CD4-positive, alpha-beta T cell (primary cell): Measurements from ENCODE around the gene SOCS3. TPM values are rescaled to one million over a fixed set of nuclear protein-coding genes. Genes with fewer than 3 reads are reported as not detected.

Source experiments
- ATAC-seq: fragments of 200-7000 bp; cut with Tn5 transposase; one replicate; pipeline ENCODE4 v1.10.0; 2022; ENCODE audit warnings: mild to moderate bottlenecking; ENCODE audit not compliant: poor library complexity
- CTCF ChIA-PET: fragments of 350-600 bp; sonication (Branson Sonifier 250); formaldehyde crosslinking; loops from one replicate; lab custom pipeline; 2021; ENCODE audit warnings: antibody characterized with exemption, inconsistent platforms; lab: Charles Lee
- POLR2A ChIA-PET: fragments of 350-600 bp; sonication (Branson Sonifier 250); formaldehyde crosslinking; loops from one replicate; lab custom pipeline; 2021; ENCODE audit warnings: antibody characterized with exemption, inconsistent platforms; lab: Charles Lee
- DNase-seq, 14 experiments: peaks; one replicate each; pipeline ENCODE4 v3.0.0-alpha.2; 2013 to 2020; ENCODE audit warnings: mixed read lengths in 2 of 14
- H3K27ac ChIP-seq, 2 donors: one replicate each; pipeline versions ENCODE4 v1.5.1 to v1.7.0; 2013; ENCODE audit warnings: low read length in 2 of 2, low read depth in 1 of 2, mild to moderate bottlenecking in 1 of 2
- H3K27me3 ChIP-seq, 2 experiments: 1 replicate in 1 of 2; 2 replicates in 1 of 2; pipeline versions ENCODE4 v1.6.1 to v1.7.0; 2013; ENCODE audit warnings: low read length in 2 of 2, control low read depth in 1 of 2, mild to moderate bottlenecking in 1 of 2, moderate library complexity in 1 of 2; ENCODE audit not compliant: insufficient read depth in 2 of 2, control insufficient read depth in 1 of 2
- H3K36me3 ChIP-seq: one replicate; pipeline ENCODE4 v1.6.1; 2013; ENCODE audit warnings: low read length, control low read depth; ENCODE audit not compliant: insufficient read depth
- H3K4me1 ChIP-seq: one replicate; pipeline ENCODE4 v1.6.1; 2013; ENCODE audit warnings: low read length, control low read depth; ENCODE audit not compliant: insufficient read depth
- H3K4me3 ChIP-seq: one replicate; pipeline ENCODE4 v1.5.1; 2013; ENCODE audit warnings: mild to moderate bottlenecking, low read length, moderate library complexity
- H3K9me3 ChIP-seq, 2 experiments: 1 replicate in 1 of 2; 2 replicates in 1 of 2; pipeline versions ENCODE4 v1.6.1 to v1.7.0; 2013; ENCODE audit warnings: low read length in 2 of 2, mild to moderate bottlenecking in 2 of 2, control low read depth in 1 of 2, moderate library complexity in 1 of 2; ENCODE audit not compliant: control insufficient read depth in 1 of 2, insufficient read depth in 1 of 2
- H3K27ac Mint-ChIP-seq: one replicate; pipeline ENCODE4 v1.8.0; 2020; ENCODE audit warnings: mixed read lengths
- H3K27me3 Mint-ChIP-seq: one replicate; pipeline ENCODE4 v1.8.0; 2021; ENCODE audit warnings: mixed read lengths
- H3K36me3 Mint-ChIP-seq: one replicate; pipeline ENCODE4 v1.8.0; 2021; ENCODE audit warnings: low read depth, mixed read lengths
- H3K4me1 Mint-ChIP-seq: one replicate; pipeline ENCODE4 v1.8.0; 2021; ENCODE audit warnings: low read depth, mixed read lengths
- H3K4me3 Mint-ChIP-seq: one replicate; pipeline ENCODE4 v1.8.0; 2020; ENCODE audit warnings: mild to moderate bottlenecking, mixed read lengths
- H3K9me3 Mint-ChIP-seq: one replicate; pipeline ENCODE4 v1.8.0; 2020; ENCODE audit warnings: mixed read lengths
- intact Hi-C, 2 experiments: fragments of 100-400 bp; cut with DNase I in 1 of 2; cut with micrococcal nuclease in 1 of 2; formaldehyde crosslinking; loops; one replicate each; pipeline versions ENCODE4 v1.15.1 to v1.9.0; 2023 to 2025; cut with DNase I, micrococcal nuclease
- total RNA-seq, 174 experiments: library from RNA in 2 of 174; stranded (reverse) in 2 of 174; gene quantifications; one replicate each; pipeline ENCODE4 v1.2.3 and lab custom pipeline; 2021 to 2026
- TF ChIP-seq, protein P1 (sequence below): fragments of 200-600 bp; IDR thresholded peaks from one replicate; pipeline ENCODE4 v1.8.0; 2022; ENCODE audit warnings: antibody characterized with exemption, mild to moderate bottlenecking

The SOCS3 gene
- total RNA-seq, 2 experiments from 2014 or later = 414 to 427 TPM

DNA sequence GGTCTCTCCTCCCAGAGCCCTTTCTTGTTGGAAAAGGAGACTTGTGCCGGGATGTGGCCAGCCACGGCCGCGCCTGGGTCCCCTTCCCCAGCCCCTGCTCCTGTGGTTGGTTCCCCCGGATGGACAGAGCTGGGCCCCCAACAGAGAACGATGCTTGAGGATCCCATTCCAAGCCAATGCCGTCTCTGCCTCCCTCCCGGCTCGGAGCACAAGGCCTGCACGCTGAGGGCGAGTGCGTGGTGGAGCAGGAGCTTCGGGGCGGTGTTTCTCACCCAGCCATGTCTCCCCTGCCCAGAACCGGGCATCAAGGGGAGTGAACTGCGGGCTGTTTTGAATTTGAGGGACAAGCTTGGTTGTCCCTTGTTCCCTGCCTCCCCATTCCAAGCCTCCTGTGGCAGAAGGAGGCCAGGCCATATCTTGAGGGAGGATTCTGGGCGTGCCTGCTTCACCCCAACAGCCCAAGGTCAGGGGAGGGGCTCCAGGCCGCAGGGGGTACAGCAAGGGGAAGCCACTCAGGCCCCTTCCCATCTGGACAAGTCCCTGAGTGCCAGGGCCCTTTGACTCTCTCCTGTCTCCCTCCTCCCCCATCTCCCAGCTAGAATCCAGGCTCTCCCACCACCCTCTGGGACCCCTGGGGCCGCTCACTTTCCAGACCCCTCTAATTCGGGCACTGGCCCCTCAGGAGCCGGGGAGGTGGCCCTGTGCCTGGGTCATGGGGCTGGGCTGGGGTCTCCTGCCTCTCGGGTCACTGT, 43.6 kb downstream of the SOCS3 start:
- no peaks in the 10 kb centered on the region for H3K9me3 Mint-ChIP-seq
- H3K27me3 ChIP-seq = no peaks in the 10 kb centered on the region

GRCh38 chr17:78315355-78316114, 44.3 kb downstream of the SOCS3 start:
- H3K4me1 Mint-ChIP-seq = peaks cover 52% of the 10 kb centered on the region
- TF ChIP-seq, protein P1, sequence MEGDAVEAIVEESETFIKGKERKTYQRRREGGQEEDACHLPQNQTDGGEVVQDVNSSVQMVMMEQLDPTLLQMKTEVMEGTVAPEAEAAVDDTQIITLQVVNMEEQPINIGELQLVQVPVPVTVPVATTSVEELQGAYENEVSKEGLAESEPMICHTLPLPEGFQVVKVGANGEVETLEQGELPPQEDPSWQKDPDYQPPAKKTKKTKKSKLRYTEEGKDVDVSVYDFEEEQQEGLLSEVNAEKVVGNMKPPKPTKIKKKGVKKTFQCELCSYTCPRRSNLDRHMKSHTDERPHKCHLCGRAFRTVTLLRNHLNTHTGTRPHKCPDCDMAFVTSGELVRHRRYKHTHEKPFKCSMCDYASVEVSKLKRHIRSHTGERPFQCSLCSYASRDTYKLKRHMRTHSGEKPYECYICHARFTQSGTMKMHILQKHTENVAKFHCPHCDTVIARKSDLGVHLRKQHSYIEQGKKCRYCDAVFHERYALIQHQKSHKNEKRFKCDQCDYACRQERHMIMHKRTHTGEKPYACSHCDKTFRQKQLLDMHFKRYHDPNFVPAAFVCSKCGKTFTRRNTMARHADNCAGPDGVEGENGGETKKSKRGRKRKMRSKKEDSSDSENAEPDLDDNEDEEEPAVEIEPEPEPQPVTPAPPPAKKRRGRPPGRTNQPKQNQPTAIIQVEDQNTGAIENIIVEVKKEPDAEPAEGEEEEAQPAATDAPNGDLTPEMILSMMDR = no peak
- Histone ChIP-seq H3K27me3 (no peaks in the 10 kb centered on the region), H3K36me3 (no peaks in the 10 kb centered on the region), H3K4me1 (peaks cover 55% of the 10 kb centered on the region), H3K27ac (peak overlapping the region in 1 of 2 donors; percentile 38), H3K9me3 (no peaks in the 10 kb centered on the region), H3K4me3 (no peak overlapping the region)
- no peaks in the 10 kb centered on the region for H3K9me3 Mint-ChIP-seq
- intact Hi-C loops = loop anchor here (2.0 kb wide), 3 partner anchors 15 to 45 kb away; partner anchors contain the start of gene SOCS3 (in 1 of the 2)
- H3K36me3 Mint-ChIP-seq = no peaks in the 10 kb centered on the region
- CTCF ChIA-PET = interaction anchor here (0.6 to 1.1 kb wide), 2 partner anchors 16 to 45 kb away, joined by 3 to 4 read pairs; no protein-coding TSS in a partner anchor
- peak overlapping the region; percentile 68 for H3K4me3 Mint-ChIP-seq
- no peaks in the 10 kb centered on the region for H3K27me3 Mint-ChIP-seq
- peak overlapping the region; percentile 69 for H3K27ac Mint-ChIP-seq
- DNase-seq (peak in 13 of 14 experiments; percentile 19 to 72 (median 44)), ATAC-seq (no peak)
- POLR2A ChIA-PET = interaction anchor here (0.6 to 2.1 kb wide), 4 partner anchors 14 to 44 kb away, joined by 3 to 12 read pairs (median 6); partner anchors contain the start of gene SOCS3

More for the DNA sequence above, 43.6 kb downstream of the SOCS3 start:
- H3K36me3 ChIP-seq = no peaks in the 10 kb centered on the region
- no peaks in the 10 kb centered on the region for H3K9me3 ChIP-seq
- intact Hi-C loops = no loop called here
- TF ChIP-seq, protein P1 = no peak
- peaks cover 55% of the 10 kb centered on the region for H3K4me1 ChIP-seq
- peak overlapping the region in 1 of 2 donors; percentile 21 for H3K27ac ChIP-seq
- no peaks in the 10 kb centered on the region for H3K36me3 Mint-ChIP-seq
- no peaks in the 10 kb centered on the region for H3K27me3 Mint-ChIP-seq
- DNase-seq (no peak), ATAC-seq (no peak)
- CTCF ChIA-PET = interaction anchor here (0.6 to 1.3 kb wide), 4 partner anchors 10 to 65 kb away, joined by 3 to 4 read pairs (median 3); no protein-coding TSS in a partner anchor
- POLR2A ChIA-PET = interaction anchor here (1.0 to 2.1 kb wide), 5 partner anchors 25 to 43 kb away, joined by 3 to 12 read pairs (median 6); partner anchors contain the start of gene SOCS3
- H3K4me1 Mint-ChIP-seq = peaks cover 52% of the 10 kb centered on the region
- H3K4me3 ChIP-seq = no peak overlapping the region
- H3K27ac Mint-ChIP-seq = peak overlapping the region; percentile 69
- H3K4me3 Mint-ChIP-seq = peak overlapping the region; percentile 68

- peak overlapping the region; percentile 68 for H3K4me3 Mint-ChIP-seq
- no peaks in the 10 kb centered on the region for H3K9me3 Mint-ChIP-seq
- Histone ChIP-seq H3K36me3 (no peaks in the 10 kb centered on the region), H3K9me3 (no peaks in the 10 kb centered on the region), H3K27ac (no peak overlapping the region), H3K4me1 (peaks cover 55% of the 10 kb centered on the region), H3K27me3 (no peaks in the 10 kb centered on the region), H3K4me3 (peak overlapping the region; percentile 26)
- peaks cover 52% of the 10 kb centered on the region for H3K4me1 Mint-ChIP-seq
- H3K27me3 Mint-ChIP-seq = no peaks in the 10 kb centered on the region
- ATAC-seq = no peak
- no peak for DNase-seq
- no peaks in the 10 kb centered on the region for H3K36me3 Mint-ChIP-seq
- peak overlapping the region; percentile 69 for H3K27ac Mint-ChIP-seq
- POLR2A ChIA-PET = interaction anchor here (0.6 to 2.5 kb wide), 11 partner anchors 10 to 63 kb away, joined by 3 to 29 read pairs (median 6); partner anchors contain the start of gene SOCS3
- TF ChIP-seq, protein P1 = no peak
- CTCF ChIA-PET = no interaction called here
- intact Hi-C loops = loop anchor here (2.0 kb wide), 3 partner anchors 16 to 46 kb away; partner anchors contain the start of gene SOCS3 (in 1 of the 2)
These were observed 45.1 kb downstream of the SOCS3 start for GRCh38 chr17:78314683-78315354.
